Activated CD4-positive, alpha-beta T cell treated with anti-CD3 and anti-CD28 coated beads for 24 hours (primary cell): Measurements from ENCODE around the gene PYCR2.

Source experiments
- DNase-seq, 2 donors: peaks; one replicate each; pipeline ENCODE4 v3.0.0-alpha.2; 2020; ENCODE audit warnings: low read depth in 2 of 2

PYCR2 gene

GRCh38 chr1:225876900-225877510 lies 47.0 kb downstream of the PYCR2 start:
- DNase-seq: no peak

GRCh38 chr1:225875044-225875815 lies 48.8 kb downstream of the PYCR2 start:
- DNase-seq: no peak

DNA sequence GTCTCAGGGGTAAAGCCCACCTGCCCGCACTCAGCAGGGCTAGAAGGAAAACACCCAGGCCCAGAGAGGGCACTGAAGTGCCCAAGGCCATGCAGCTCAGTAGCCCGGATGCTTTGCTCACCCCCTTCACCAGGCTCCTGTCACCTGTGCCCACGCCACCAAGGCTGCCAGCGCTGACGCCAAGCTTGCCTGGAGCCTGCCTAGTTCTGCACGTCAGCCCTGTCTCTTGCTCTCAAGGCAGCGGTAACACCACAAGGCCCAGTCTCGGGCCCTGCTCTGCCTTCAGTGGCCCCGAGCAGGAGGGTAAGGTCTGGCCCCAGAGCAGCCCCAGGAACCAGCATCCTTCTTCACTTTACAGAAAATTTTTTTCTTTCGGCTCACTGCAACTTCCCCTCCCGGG lies 49.6 kb downstream of the PYCR2 start:
- no peak for DNase-seq

GRCh38 chr1:225873281-225873850 lies 50.7 kb downstream of the PYCR2 start:
- no peak for DNase-seq

DNA sequence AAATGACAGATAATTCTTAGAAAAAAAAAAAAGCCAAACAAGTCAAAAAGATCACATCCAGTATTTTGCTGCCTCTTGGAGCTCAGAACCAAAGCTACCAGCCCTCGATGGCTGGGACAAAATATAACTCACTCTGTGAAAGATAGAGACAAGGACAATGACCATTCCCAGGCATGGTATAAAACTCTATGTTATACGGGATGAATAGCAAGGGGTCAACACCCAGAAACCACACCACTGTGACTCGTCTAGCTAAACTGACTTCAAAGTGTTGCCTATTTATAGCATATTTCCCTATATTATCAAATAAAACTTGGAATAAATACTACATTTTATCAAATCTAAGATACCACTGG lies 52.0 kb downstream of the PYCR2 start:
- no peak for DNase-seq

DNA sequence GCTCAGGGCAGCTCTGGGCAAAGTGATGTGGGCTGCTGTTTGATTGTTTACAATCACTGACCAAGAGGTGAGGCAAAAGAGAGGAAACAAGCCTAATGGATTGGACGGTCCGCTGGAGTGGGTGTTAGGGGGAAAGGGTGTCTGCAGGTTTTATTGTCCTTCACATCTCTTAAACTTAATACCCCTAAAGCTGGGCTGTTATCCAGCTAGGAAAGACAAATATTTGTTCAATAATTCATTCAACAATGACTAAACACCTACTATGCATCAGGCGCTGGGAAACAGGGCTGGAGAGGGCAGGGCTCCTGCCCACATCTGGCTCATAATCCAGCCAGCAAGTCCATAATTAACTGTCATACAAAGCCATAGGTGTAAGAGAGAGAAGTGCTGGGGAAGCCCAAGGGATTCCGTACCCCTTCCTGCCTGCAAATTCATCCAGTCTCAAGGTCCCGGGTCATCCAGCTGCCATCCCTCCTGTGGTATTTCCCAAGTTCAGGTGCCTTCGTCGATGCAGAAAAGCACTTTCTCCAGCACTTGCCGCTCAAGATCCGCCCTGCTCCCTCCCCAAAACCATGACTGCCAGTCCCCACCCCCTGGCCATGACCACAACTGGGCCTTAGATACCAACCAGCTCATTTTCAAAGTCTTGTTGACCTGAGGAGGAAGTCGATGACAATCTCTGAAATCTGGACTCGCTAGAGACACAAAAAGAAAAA lies 52.5 kb downstream of the PYCR2 start:
- DNase-seq: no peak

GRCh38 chr1:225870911-225871310 lies 53.1 kb downstream of the PYCR2 start:
- DNase-seq: no peak
